ENCODE data around the gene CCDC74A. TPM values are rescaled to one million over a fixed set of nuclear protein-coding genes. Genes with fewer than 3 reads are reported as not detected.
"Not testable (repeated sequence)": the region's sequence is repeated elsewhere in the genome, so short reads cannot be mapped to it uniquely, and the experiment has no call there.

CCDC74A gene
- total RNA-seq, 5 donors from 2014 or later (not counting 1 experiment from before 2014, with no cell fraction given), result 0.90 to 4.0 (median 2.3) TPM

DNA sequence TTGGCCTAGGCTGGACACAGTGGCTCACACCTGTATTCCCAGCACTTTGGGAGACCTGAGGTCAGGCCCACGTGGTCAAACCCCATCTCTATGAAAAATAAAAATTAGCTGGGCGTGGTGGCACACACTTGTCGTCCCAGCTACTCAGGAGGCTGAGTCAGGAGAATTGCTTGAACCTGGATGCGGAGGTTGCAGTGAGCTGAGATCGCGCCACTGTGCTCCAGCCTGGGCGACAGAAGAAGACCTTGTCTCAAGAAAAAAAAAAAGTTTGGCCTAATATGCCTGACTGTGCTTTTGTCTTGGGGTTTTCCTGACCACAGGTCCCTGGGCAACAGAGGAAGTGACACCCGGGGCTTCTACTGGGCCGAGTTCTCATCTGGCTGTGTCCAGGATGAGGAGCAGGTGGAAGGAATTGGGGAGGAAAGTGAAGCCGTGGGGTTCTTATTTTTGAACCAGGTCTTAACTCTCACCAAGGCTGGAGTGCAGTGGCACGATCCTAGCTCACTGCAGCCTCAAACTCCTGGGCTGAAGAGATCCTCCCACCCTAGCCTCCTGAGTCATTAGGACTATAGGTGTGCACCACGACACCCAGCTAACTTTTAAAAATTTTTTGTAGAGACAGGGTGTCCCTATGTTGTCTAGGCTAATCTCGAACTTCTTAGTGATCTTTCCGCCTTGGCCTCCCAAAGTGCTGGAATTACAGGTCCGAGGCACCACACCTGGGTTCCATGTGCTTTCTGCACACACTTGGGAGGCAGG, 13.1 kb upstream of the CCDC74A start:
- peaks cover under 1 to 21% of the 10 kb centered on the region in 2 donors for H3K36me3 ChIP-seq (ENCODE audit: control insufficient read depth in 2 of 2, extremely low read depth in 1 of 2, insufficient read depth in 1 of 2, low read length in 1 of 2)
- peaks cover 15% of the 10 kb centered on the region for H3K36me3 Mint-ChIP-seq
- CTCF ChIA-PET; H3K27ac ChIP-seq (ENCODE audit: low read length); POLR2A ChIA-PET; H3K27me3 ChIP-seq (replicated peaks in 1 of 2; ENCODE audit: control insufficient read depth in 2 of 2, extremely low read depth in 1 of 2, insufficient read depth in 2 of 2, low read length in 1 of 2); H3K4me1 ChIP-seq (ENCODE audit: control insufficient read depth in 1 of 2, extremely low read depth in 1 of 2, insufficient read depth in 2 of 2, low read length in 2 of 2); H3K9me3 Mint-ChIP-seq; H3K4me3 ChIP-seq (ENCODE audit: control insufficient read depth in 1 of 2, extremely low read depth in 1 of 2, low read length in 1 of 2); H3K4me1 Mint-ChIP-seq; DNase-seq; H3K27ac Mint-ChIP-seq; H3K9me3 ChIP-seq; ATAC-seq (replicated peaks in 1 of 4); H3K27me3 Mint-ChIP-seq; H3K4me3 Mint-ChIP-seq: not testable (repeated sequence)
- WGBS (ENCODE audit: insufficient coverage), result 77% methylated on average over 7 of the region's 15 CpGs

DNA sequence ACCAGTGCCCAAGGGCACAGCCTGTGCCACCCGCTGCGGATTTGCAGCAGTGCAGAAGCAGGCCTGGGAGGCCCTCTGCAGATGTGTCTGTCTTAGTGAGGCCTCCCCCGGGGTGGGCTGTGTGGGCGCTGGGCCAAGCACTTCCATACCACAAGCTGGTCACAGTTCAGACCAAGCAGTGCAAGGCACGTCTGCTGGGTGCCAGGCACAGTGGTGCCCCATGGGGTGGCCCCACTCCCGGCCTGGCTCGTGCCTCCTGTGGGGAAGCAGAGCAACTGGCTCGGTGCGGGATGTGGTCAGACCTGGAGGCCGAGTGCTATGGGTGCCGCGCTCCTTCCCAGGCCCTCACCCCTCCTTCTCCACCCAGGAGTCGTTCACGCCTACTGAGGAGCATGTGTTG, 12.5 kb upstream of the CCDC74A start:
- H3K4me3 Mint-ChIP-seq; H3K4me3 ChIP-seq (ENCODE audit: control insufficient read depth in 1 of 2, extremely low read depth in 1 of 2, low read length in 1 of 2); POLR2A ChIA-PET; H3K4me1 Mint-ChIP-seq; ATAC-seq (replicated peaks in 1 of 4); H3K27me3 Mint-ChIP-seq; H3K27ac Mint-ChIP-seq; H3K27ac ChIP-seq (ENCODE audit: low read length); CTCF ChIA-PET; H3K9me3 ChIP-seq; H3K4me1 ChIP-seq (ENCODE audit: control insufficient read depth in 1 of 2, extremely low read depth in 1 of 2, insufficient read depth in 2 of 2, low read length in 2 of 2); H3K27me3 ChIP-seq (replicated peaks in 1 of 2; ENCODE audit: control insufficient read depth in 2 of 2, extremely low read depth in 1 of 2, insufficient read depth in 2 of 2, low read length in 1 of 2); H3K9me3 Mint-ChIP-seq; DNase-seq: not testable (repeated sequence)
- H3K36me3 Mint-ChIP-seq, result peaks cover 12% of the 10 kb centered on the region
- 73% methylated on average over 4 of the region's 14 CpGs for WGBS (ENCODE audit: insufficient coverage)
- H3K36me3 ChIP-seq (ENCODE audit: control insufficient read depth in 2 of 2, extremely low read depth in 1 of 2, insufficient read depth in 1 of 2, low read length in 1 of 2), result peaks cover 4 to 17% of the 10 kb centered on the region in 2 donors

DNA sequence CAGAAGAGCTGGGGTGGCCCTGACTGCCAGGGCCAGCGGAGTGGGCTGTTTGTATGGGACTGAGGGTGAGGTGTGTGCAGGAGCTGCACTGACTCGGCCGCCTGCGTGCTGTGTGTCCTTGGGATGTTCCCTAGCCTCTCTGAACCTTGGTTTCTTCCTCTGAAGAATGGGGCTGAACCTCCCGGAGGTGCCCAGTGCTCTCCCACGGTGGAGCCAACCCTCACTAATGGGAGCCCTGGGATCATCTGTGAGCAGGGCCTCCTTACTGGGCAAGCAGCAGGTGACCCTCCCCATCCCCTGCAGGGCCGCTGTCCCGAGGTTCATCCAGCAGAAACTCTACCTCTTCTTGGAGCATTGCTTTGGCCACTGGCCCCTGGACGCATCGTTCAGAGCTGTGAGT, 11.7 kb upstream of the CCDC74A start:
- Mint-ChIP-seq H3K4me3 (no peak overlapping the region), H3K27me3 (no peaks in the 10 kb centered on the region), H3K4me1 (peaks cover 0 to 6% (median 0%) of the 10 kb centered on the region in 3 donors), H3K27ac (no peak overlapping the region), H3K36me3 (peaks cover 12% of the 10 kb centered on the region), H3K9me3 (no peaks in the 10 kb centered on the region)
- Histone ChIP-seq H3K4me3 (ENCODE audit: control insufficient read depth in 1 of 2, extremely low read depth in 1 of 2, low read length in 1 of 2) (no peak overlapping the region), H3K27me3 (replicated peaks in 1 of 2; ENCODE audit: control insufficient read depth in 2 of 2, extremely low read depth in 1 of 2, insufficient read depth in 2 of 2, low read length in 1 of 2) (no peaks in the 10 kb centered on the region), H3K9me3 (no peaks in the 10 kb centered on the region), H3K4me1 (ENCODE audit: control insufficient read depth in 1 of 2, extremely low read depth in 1 of 2, insufficient read depth in 2 of 2, low read length in 2 of 2) (peaks cover 0 to 5% of the 10 kb centered on the region in 2 experiments), H3K27ac (ENCODE audit: low read length) (no peak overlapping the region), H3K36me3 (ENCODE audit: control insufficient read depth in 2 of 2, extremely low read depth in 1 of 2, insufficient read depth in 1 of 2, low read length in 1 of 2) (peaks cover 4 to 17% of the 10 kb centered on the region in 2 donors)
- DNase-seq, result no peak
- POLR2A ChIA-PET, result no interaction called here
- 98% methylated on average over 5 of the region's 10 CpGs for WGBS (ENCODE audit: insufficient coverage)
- ATAC-seq (replicated peaks in 1 of 4), result no peak
- CTCF ChIA-PET, result no interaction called here

DNA sequence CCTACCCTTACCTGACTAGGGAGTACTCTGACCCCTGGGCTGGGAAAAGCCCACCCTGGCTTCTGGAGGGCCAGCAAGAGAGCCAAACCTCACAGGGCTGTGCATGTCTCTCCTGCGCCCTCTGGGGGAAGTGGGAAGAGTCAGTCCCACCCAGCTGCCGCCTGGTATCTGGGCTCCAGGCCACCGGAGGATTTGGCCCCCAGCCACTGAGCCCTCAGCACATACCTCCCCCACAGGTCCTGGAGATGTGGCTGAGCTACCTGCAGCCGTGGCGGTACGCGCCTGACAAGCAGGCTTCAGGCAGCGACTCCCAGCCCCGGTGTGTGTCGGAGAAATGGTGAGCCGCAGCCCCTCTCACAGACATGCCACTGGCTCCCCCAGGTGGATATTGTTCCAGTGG, 11.1 kb upstream of the CCDC74A start:
- H3K4me3 Mint-ChIP-seq; H3K4me3 ChIP-seq (ENCODE audit: control insufficient read depth in 1 of 2, extremely low read depth in 1 of 2, low read length in 1 of 2); H3K9me3 ChIP-seq; H3K4me1 Mint-ChIP-seq; H3K27me3 Mint-ChIP-seq; H3K27ac Mint-ChIP-seq; DNase-seq; H3K27me3 ChIP-seq (replicated peaks in 1 of 2; ENCODE audit: control insufficient read depth in 2 of 2, extremely low read depth in 1 of 2, insufficient read depth in 2 of 2, low read length in 1 of 2); H3K9me3 Mint-ChIP-seq; CTCF ChIA-PET; H3K4me1 ChIP-seq (ENCODE audit: control insufficient read depth in 1 of 2, extremely low read depth in 1 of 2, insufficient read depth in 2 of 2, low read length in 2 of 2); H3K27ac ChIP-seq (ENCODE audit: low read length); POLR2A ChIA-PET; ATAC-seq (replicated peaks in 1 of 4): not testable (repeated sequence)
- H3K36me3 ChIP-seq (ENCODE audit: control insufficient read depth in 2 of 2, extremely low read depth in 1 of 2, insufficient read depth in 1 of 2, low read length in 1 of 2), result peaks cover 7 to 17% of the 10 kb centered on the region in 2 donors
- H3K36me3 Mint-ChIP-seq, result peaks cover 12% of the 10 kb centered on the region
- 79% methylated on average over 6 of the region's 11 CpGs for WGBS (ENCODE audit: insufficient coverage)

DNA sequence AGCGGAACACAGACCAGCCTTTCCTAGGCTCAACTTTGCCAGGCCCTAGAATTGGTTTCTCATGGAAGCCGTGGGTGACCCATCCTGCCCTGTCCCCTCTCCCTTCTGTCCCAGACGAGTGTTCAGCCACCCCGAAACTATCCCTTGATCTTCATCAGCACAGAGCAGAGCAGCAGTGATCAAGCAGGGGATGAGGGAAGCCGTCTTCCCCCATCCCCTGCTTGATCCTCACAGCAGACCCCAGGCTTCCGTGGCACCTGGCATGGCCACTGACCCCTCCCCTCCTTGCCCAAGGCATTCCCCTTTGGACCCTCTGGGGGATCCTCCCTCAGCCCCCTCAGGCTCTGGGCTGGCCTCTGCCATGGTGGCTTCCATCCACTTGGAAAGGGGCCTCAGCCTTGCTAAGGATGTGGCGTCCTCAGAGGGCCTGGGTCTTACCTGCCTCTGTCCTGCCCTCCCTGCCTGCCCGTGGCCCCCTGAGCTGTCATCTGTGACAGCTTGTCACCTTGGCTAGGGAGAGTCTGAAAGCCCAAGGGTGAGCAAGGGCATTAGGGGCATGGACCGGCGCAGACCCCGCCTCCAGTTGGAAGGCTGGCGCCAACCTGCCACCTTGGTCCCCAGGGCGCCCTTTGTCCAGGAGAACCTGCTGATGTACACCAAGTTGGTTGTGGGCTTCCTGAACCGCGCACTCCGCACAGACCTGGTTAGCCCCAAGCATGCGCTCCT, 10.4 kb upstream of the CCDC74A start:
- POLR2A ChIA-PET, result no interaction called here
- 95% methylated on average over 17 of the region's 17 CpGs for WGBS (ENCODE audit: insufficient coverage)
- peaks cover 12% of the 10 kb centered on the region for H3K36me3 Mint-ChIP-seq

DNA sequence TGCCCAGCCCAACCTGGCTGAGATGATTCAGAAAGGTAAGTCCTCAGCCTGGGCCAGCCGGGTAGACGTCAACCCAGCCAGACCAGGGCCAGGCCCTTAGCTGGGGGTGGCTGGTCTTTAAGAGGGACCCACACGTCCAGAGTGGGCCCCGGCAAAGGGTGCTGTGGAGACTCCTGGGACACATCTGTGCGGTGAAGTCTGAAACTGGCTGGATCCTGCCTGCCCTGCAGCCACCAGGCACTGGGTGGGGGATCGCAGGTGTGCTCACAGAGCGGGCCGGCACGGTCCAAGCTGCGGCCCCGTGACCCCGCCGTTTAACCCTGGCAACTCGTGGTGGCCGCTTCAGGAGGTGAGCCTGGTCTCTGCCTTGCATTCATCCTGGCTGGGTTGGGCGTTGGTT, 9.8 kb upstream of the CCDC74A start:
- H3K4me3 ChIP-seq (ENCODE audit: control insufficient read depth in 1 of 2, extremely low read depth in 1 of 2, low read length in 1 of 2); H3K4me3 Mint-ChIP-seq; H3K9me3 Mint-ChIP-seq; CTCF ChIA-PET; DNase-seq; H3K4me1 Mint-ChIP-seq; H3K4me1 ChIP-seq (ENCODE audit: control insufficient read depth in 1 of 2, extremely low read depth in 1 of 2, insufficient read depth in 2 of 2, low read length in 2 of 2); H3K27me3 ChIP-seq (replicated peaks in 1 of 2; ENCODE audit: control insufficient read depth in 2 of 2, extremely low read depth in 1 of 2, insufficient read depth in 2 of 2, low read length in 1 of 2); H3K27ac ChIP-seq (ENCODE audit: low read length); POLR2A ChIA-PET; ATAC-seq (replicated peaks in 1 of 4); H3K9me3 ChIP-seq; H3K27me3 Mint-ChIP-seq; H3K27ac Mint-ChIP-seq: not testable (repeated sequence)
- H3K36me3 Mint-ChIP-seq, result peaks cover 12% of the 10 kb centered on the region
- H3K36me3 ChIP-seq (ENCODE audit: control insufficient read depth in 2 of 2, extremely low read depth in 1 of 2, insufficient read depth in 1 of 2, low read length in 1 of 2), result peaks cover 12 to 17% of the 10 kb centered on the region in 2 donors
- WGBS (ENCODE audit: insufficient coverage), result 93% methylated on average over 6 of the region's 16 CpGs

More for the DNA sequence above, 10.4 kb upstream of the CCDC74A start:
- Mint-ChIP-seq H3K27ac (no peak overlapping the region), H3K27me3 (no peaks in the 10 kb centered on the region), H3K9me3 (no peaks in the 10 kb centered on the region), H3K4me3 (no peak overlapping the region), H3K4me1 (peaks cover 0 to 6% (median 0%) of the 10 kb centered on the region in 3 donors)
- CTCF ChIA-PET, result no interaction called here
- H3K36me3 ChIP-seq (ENCODE audit: control insufficient read depth in 2 of 2, extremely low read depth in 1 of 2, insufficient read depth in 1 of 2, low read length in 1 of 2), result peaks cover 12 to 17% of the 10 kb centered on the region in 2 donors
- no peak overlapping the region for H3K27ac ChIP-seq (ENCODE audit: low read length)
- no peaks in the 10 kb centered on the region for H3K27me3 ChIP-seq (replicated peaks in 1 of 2; ENCODE audit: control insufficient read depth in 2 of 2, extremely low read depth in 1 of 2, insufficient read depth in 2 of 2, low read length in 1 of 2)
- peaks cover 0 to 5% of the 10 kb centered on the region in 2 experiments for H3K4me1 ChIP-seq (ENCODE audit: control insufficient read depth in 1 of 2, extremely low read depth in 1 of 2, insufficient read depth in 2 of 2, low read length in 2 of 2)
- H3K9me3 ChIP-seq, result no peaks in the 10 kb centered on the region
- ATAC-seq (replicated peaks in 1 of 4) (no peak), DNase-seq (no peak)
- H3K4me3 ChIP-seq (ENCODE audit: control insufficient read depth in 1 of 2, extremely low read depth in 1 of 2, low read length in 1 of 2), result no peak overlapping the region

Measured in T-cell (primary cell).